GM19193 (cell line): Measurements from ENCODE around the gene GPC6.

Source experiments
- POLR2A ChIP-seq: IDR thresholded peaks from 4 replicates; pipeline ENCODE4 v1.6.1; 2011; ENCODE audit not compliant: insufficient read depth, insufficient read length; ENCODE audit errors: extremely low read depth

Gene GPC6

DNA sequence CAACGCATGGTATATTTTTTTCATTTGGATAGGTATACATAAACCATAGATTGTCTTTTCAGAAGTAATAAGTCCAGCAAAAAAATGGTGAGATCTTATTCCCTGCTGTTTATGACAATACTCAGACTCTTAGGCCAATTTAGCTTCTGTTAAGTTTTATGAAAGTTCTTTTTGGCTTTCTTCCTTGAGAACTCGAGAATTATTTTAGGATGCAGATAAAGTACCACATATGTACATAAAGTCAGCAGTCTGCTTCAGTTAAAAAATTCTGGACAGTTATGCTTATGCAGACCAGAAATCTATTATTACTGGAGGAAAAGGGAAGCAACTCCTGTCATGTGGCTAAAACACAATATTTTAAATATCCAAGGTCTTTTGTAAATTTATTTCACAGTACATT is 422.9 kb downstream of the GPC6 start:
- no peak for TF ChIP-seq POLR2A

DNA sequence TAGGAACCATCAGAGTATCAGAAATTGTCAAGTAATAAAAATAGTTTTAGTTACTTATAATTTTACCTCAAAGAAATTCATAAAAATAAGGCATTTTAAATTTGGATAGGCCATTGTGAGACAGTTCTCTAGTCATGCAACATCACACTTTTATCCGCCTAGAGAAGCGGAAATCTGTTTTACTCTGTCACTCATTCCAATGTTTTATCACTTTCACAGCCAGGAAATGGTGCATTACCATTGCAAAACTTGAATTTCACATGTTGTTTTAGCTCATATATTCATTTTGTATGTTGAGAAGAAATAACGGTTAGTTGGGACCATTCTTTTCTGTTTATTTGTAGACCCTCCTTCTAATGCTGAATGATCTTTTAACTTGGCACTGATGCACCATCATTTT is 427.2 kb downstream of the GPC6 start:
- no peak for TF ChIP-seq POLR2A

DNA sequence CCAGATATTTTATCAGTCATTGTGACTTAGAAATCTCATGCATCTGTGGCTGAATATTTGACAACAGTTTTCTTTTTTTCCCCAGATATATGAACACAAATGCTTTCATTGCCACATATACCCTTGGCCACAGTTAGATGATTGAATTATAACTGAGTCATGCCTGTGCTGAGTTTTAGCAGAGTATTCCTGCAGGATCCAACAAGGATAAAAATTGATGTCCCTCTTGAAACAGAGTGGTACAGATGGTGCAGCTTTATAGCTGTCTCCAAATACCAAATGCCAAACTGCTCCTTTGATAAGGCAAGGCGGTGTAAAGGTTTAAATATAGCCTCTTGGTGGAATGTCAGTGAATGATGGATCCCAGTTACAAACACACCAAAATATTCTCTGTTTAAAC is 428.5 kb downstream of the GPC6 start:
- no peak for TF ChIP-seq POLR2A

DNA sequence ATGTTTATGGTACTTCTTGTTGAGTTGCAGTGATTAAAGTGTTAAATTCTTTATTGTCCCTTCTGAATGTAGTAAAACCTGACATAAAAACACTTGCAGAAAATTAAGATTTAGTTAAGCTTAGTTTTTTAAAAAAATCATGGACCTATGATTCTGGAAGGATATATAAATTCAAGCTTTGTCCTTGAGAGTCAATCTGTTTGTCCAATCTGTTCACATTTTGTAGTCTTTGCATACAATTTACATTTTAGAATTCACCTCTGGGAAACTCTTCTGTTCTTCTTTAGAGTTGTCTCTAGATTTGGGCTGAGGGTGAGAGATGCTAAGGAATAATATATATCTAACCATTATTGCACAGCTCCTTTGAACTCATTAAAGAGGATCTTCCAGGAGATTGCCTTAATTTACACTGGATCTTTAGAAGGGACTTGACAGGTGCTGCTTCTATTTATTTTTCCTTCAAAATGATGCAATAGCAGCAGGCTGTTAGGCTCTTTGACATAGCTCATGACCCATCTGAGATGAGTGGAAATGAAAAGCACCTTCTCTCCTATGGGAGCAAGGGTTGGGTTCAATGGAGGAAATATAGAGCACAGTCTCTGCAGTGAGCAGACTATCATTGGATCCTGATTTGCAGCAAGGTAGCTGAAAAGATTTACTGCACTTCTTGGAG is 433.9 kb downstream of the GPC6 start:
- no peak for TF ChIP-seq POLR2A

DNA sequence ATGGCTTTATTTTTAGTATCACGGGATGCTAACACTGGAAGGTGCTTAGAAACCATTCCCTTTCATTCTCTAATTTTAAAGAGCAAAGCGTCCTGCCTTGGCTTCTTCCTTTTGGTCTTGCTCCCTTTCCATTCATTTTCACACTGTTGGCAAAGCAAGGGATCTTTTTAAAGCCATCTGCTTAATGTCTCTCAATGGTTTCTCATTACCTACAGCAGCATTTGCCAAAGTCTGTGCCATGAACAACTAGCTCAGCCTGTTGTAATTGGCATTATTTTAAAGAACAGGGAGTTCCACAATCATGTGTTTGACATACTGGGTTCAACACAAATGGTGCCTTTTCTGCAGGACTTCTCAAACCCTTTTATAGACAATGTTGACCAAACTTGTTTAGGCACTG is 444.3 kb downstream of the GPC6 start:
- no peak for TF ChIP-seq POLR2A

DNA sequence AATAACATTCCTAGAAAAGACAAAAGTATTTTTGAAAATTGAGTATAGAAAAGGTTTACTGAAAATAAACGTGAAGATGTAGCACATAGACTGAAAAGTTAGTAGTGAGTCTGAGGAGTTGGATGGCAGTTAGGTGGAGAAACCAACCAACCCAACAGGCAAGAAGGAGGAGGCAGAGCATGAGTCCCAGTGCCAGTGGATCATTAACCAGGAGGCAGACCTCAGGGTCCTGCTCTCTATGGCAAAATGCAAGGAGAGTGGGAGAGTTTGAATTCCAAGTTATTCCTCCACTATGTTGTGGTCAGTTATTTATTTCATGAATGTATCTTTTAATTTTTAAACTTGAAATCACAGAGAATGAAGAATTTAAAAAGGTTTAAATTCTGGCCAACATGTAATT is 446.4 kb downstream of the GPC6 start:
- TF ChIP-seq POLR2A: no peak

DNA sequence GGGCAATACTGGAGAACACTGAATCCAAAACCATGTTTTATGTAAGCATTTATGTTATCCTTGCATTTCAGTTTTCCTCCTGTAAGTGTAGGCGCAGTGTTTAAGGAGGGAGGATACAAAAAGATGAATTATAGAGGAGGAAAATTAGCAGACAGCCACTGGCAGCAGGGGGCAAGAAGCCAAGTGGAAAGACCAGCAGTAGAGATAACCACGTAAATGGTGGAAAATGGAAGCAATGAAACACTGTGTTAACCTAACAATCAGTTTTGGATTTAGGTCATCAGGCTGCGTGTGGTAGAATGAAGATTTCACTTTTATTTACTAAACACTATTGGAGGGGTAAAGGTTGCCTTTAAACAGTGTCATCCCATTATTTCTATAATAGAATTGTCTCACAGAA is 447.3 kb downstream of the GPC6 start:
- no peak for TF ChIP-seq POLR2A

DNA sequence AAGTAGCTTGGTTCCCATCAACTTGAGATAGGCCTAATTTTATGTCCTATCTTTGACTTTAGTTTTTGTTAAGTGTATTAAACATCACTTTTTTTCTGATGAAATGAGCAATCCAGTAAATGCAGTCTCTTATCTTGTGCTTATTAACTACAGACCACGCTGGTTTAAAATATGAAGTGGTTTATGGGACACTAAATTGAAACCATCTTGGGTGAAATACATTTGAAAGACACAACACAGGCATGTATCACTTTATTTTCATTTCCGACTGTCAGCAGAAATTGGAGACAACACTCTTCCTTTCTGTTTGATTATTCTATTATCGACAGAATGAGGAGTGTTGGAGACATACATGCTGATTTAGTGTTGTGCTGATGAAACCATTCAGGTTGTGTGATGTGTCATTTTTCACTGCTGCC is 447.7 kb downstream of the GPC6 start:
- TF ChIP-seq POLR2A: no peak

DNA sequence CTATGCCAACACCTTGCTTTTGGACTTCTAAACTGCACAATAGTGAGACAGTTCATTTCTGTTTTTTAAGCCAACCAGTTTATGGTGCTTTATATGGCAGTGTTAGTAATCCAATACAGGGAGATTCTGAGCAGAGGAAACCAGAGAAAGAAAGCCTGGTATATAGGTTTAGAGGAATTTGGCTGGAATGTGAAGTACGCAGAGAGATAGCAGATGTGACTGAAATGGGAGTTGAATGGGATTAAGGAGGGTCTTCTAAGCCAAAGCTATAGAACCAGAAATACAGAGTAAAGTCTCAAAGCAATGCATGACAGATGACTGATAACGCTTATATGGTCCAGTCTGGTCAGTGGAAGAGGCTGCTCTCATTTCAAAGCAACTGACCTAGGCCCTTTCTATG is 453.7 kb downstream of the GPC6 start:
- TF ChIP-seq POLR2A: no peak

DNA sequence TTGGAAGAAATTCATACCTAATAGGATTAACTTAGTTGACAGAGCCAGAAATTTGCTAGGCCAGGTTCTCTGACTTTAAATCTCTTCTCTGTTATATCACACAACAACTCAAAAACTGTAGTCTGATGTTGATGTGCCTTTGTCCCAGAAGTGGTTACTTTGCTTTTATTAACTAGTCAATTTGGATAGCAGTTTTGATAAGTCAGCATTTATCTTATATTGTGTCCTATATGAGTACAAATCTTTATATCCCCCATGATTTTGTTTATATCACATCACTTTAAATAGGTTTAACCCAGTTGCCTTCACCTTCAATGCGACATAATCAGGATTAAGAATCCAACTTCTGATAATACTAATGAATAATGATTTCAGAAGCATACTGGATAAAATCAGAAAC is 459.3 kb downstream of the GPC6 start:
- TF ChIP-seq POLR2A: no peak

DNA sequence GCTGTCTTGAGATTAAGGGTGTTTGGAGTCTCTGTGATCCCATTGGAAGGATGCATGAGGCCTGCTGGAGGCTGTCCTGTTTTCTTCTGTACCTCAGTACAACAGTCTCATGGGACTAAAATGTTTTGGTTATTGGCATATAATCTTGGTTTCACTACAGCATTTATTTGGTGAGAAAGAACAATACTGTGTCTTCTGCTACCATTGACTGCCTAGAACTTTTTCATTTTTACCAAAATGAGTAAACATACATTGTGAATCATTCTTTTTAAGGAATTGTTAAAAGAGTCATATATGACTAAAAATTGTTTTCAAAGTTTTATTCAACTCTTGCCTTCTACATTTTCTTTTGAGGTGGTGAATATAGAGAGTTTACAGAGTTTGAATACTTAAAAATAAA is 459.8 kb downstream of the GPC6 start:
- no peak for TF ChIP-seq POLR2A

DNA sequence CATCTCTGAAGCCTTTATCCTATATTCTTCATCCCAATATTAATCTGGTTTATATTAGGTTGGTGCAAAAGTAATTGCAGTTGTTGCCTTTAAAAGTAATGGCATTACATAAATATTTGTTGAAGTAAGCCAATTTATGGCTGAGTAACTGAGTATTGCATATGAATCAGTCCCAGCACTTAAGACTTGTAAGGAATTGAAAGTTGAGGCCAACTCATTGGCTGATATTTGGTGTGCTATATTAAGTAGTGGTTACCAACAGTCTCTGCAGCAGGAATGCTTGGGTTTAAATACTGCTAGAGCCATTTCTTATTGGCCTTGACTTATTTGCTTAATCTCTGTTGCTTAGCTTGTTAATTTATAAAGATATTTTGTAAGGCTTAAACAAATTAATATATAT is 460.7 kb downstream of the GPC6 start:
- no peak for TF ChIP-seq POLR2A

DNA sequence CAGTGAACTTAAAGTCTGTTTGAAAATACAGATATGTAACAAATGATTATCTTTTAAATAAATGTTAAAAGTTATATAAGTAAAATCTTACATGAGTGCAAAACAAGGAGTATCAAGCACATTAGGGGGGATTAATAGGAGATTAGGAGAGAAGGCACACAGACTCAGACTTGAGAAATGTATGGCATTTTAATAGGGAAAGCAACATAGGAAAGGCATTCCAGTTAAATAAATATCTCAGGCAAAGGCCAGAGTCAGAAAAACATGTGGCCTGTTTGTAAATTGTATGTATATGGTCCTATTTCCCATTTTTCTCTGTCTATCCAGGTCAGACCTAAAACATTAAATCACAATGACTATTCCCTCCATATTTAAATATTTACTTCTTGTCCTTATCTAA is 462.7 kb downstream of the GPC6 start:
- TF ChIP-seq POLR2A: no peak

DNA sequence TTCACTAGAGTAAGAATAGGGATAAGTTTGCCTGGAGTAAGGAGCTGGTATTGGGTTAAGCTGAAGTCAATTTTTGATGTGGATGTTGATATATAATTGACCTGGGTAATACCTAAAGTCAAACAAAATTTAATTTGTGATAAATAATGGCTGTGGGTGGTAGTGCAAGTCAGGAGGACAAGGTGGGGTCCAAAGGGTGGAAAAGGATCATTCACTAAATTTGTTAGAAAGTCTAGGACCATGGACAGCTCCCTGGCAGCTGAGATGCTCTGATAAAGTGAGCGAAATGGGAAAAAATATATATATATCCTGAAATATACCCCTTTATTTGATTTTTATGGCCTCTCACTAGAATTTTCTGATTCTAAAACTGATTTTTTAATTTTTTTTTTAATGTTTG is 463.5 kb downstream of the GPC6 start:
- TF ChIP-seq POLR2A: no peak

DNA sequence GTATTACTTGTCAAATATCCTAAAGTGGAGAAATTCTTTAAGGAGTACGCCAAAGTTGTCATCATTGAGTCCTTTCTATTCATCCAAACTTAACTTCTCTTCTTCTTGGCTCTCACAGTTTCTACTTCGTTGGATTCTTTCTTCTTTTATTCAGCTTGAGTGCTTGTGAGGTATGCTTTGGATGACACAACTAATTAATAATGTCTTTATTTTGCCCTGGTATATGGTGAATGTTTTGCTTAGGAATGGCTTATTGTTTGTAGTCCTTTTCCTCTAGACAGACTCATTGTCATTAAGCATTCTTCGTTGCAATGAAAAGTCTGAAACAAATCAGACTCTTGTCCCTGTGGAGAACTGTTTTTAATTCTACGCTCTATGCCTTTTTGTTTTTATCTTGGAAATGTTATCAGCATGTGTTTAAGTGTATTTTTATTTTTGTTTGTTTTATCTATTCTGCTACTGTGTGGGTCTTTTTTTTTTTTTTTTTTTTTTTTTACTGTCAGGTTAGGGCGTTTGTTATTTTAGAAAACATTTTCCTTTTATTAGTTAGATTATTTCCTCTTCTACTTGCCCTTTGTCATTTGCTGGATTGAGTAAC is 471.5 kb downstream of the GPC6 start:
- no peak for TF ChIP-seq POLR2A

DNA sequence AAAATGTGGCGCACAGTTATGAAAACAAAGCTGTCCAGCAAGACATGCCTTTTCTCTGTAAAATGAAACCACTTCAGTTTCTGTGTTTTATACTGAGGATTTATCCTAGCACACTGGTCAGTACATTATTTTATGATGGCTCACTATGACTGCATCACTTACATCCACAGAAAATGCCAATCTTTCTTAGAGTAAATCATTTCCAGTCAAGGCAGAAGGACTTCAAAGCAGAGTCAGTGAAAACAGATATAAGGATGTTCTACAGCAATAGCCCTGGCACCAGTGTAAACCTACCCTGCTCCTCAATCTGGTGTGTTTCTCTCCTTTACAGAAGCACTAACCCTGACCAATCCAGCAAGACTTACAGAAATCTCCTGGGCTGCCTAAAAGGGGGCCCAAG is 473.5 kb downstream of the GPC6 start:
- TF ChIP-seq POLR2A: no peak

DNA sequence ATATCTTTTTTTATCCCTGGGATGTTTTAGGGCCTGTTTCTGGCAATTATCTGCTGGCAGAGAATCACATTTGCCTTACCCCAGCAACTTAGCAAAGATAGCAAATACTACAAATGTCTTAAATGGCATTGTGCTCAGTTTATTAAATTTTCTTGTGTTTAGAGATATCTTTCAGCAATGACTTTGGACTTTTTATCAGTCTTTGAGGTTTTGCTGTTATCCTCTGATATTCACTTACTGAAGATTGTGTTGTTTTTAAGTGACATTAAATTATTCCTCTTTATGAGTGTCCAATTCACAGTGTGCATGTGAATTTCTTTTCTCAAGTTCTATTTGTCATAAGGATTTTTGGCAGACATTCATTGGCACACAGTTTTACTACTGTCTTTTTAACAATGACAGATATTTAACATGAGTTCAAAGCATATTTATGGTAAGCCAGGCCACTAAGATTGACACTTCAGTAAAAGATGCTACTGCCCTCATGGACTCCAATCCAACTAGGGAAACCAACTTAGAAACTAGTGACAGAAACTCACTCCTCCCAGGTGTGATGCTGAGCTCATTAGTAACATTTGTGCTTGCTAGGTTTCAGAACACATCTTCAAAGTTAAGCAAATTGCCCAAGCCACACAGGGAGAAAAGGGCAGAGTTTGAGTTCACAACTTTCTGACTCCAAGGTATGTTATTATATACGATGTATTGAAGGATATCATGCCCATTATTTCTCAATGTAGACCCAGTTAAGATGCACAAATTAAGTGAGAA is 481.9 kb downstream of the GPC6 start:
- TF ChIP-seq POLR2A: no peak
